Measurements from ENCODE around the gene NEO1. TPM values are rescaled to one million over a fixed set of nuclear protein-coding genes. Genes with fewer than 3 reads are reported as not detected.
"Not testable (repeated sequence)": the region's sequence is repeated elsewhere in the genome, so short reads cannot be mapped to it uniquely, and the experiment has no call there.

The NEO1 gene
- total RNA-seq, 5 donors from 2014 or later (not counting 1 experiment from before 2014, with no cell fraction given), result 5.0 to 16.6 (median 10.2) TPM

DNA sequence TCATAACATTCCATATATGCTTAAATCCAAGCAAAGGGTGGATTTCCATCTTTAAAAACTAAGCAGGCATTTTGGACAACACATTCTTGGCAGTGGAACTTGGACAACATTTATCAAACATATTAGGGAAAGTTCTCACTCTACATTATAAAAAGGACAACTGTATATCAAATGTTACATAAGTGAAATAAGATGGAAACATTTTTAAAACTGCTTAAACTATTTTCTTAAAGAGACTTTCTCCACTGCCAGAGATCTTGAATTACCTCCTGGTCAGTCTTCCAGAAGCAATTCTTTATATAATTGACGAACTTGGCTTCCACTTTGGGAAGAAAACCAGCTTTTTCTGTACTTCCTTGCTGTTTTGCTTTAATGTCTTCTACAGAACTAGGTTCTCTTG, 109.3 kb downstream of the NEO1 start:
- CTCF ChIA-PET, result no interaction called here
- H3K27me3 ChIP-seq (replicated peaks in 1 of 2; ENCODE audit: control insufficient read depth in 2 of 2, extremely low read depth in 1 of 2, insufficient read depth in 2 of 2, low read length in 1 of 2), result peaks cover 0 to 2% of the 10 kb centered on the region in 2 experiments
- 45% methylated on average over 1 of the region's 1 CpG for WGBS (ENCODE audit: insufficient coverage)
- H3K4me3 ChIP-seq (ENCODE audit: control insufficient read depth in 1 of 2, extremely low read depth in 1 of 2, low read length in 1 of 2), result no peak overlapping the region
- no peaks in the 10 kb centered on the region for H3K4me1 ChIP-seq (ENCODE audit: control insufficient read depth in 1 of 2, extremely low read depth in 1 of 2, insufficient read depth in 2 of 2, low read length in 2 of 2)
- POLR2A ChIA-PET, result no interaction called here
- no peak overlapping the region for H3K27ac ChIP-seq (ENCODE audit: low read length)
- H3K4me3 Mint-ChIP-seq, result no peak overlapping the region
- H3K36me3 ChIP-seq (ENCODE audit: control insufficient read depth in 2 of 2, extremely low read depth in 1 of 2, insufficient read depth in 1 of 2, low read length in 1 of 2), result no peaks in the 10 kb centered on the region
- ATAC-seq (replicated peaks in 1 of 4) (no peak), DNase-seq (no peak)
- H3K36me3 Mint-ChIP-seq, result peaks cover 27% of the 10 kb centered on the region
- H3K4me1 Mint-ChIP-seq, result no peaks in the 10 kb centered on the region
- H3K9me3 ChIP-seq, result no peaks in the 10 kb centered on the region
- peaks cover 7 to 16% (median 15%) of the 10 kb centered on the region in 3 donors for H3K9me3 Mint-ChIP-seq
- no peak overlapping the region for H3K27ac Mint-ChIP-seq
- H3K27me3 Mint-ChIP-seq, result peaks cover 0 to 9% of the 10 kb centered on the region in 2 donors

DNA sequence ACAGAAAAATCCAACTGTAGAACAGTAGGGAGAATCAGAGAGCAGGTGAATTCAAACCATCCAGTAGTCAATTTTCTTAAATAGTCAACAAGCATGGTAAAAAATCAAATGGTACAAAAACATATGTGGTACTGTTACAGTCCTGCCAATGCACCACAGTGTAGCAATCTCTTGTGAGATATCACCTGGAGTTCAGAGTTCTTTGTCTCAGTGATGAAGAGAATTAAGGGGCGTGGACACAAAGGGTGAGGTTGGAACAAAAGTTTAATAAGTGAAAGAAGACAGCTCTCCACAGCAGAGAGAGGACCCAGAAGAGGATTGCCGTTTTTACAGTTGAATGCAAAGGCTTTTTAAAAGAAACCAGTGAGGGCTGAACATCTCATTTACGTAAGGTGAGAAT, 113.2 kb downstream of the NEO1 start:
- ChIA-PET CTCF (no interaction called here), POLR2A (no interaction called here)
- no peak overlapping the region for H3K4me3 ChIP-seq (ENCODE audit: control insufficient read depth in 1 of 2, extremely low read depth in 1 of 2, low read length in 1 of 2)

DNA sequence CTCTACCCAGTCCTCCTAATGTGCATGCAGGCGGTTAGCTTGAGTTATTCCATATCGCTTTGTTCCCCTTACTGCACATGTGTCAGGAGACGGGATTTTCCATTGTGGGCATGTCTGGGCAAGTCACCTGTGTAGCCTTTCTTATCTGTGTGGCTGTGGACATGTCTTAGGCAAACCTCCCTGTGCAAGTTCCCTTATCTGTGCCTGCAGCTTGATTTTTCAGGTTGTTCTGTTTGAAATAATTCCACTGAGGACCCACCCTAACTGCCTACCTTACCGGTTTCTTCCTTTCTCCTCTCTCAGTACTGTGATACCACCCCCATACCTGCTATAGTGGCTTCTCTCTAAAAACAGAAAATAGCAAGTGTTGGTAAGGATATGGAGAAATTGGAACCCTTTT, 113.6 kb downstream of the NEO1 start:
- CTCF ChIA-PET, result no interaction called here
- peaks cover 8 to 16% (median 13%) of the 10 kb centered on the region in 3 donors for H3K9me3 Mint-ChIP-seq

More for the DNA sequence above, 113.2 kb downstream of the NEO1 start:
- Mint-ChIP-seq H3K27me3 (peaks cover 2 to 10% of the 10 kb centered on the region in 2 donors), H3K4me1 (no peaks in the 10 kb centered on the region), H3K4me3 (no peak overlapping the region), H3K27ac (no peak overlapping the region), H3K9me3 (peaks cover 8 to 16% (median 13%) of the 10 kb centered on the region in 3 donors), H3K36me3 (peaks cover 25% of the 10 kb centered on the region)
- DNase-seq (no peak), ATAC-seq (replicated peaks in 1 of 4) (no peak)
- Histone ChIP-seq H3K36me3 (ENCODE audit: control insufficient read depth in 2 of 2, extremely low read depth in 1 of 2, insufficient read depth in 1 of 2, low read length in 1 of 2) (no peaks in the 10 kb centered on the region), H3K27ac (ENCODE audit: low read length) (no peak overlapping the region), H3K27me3 (replicated peaks in 1 of 2; ENCODE audit: control insufficient read depth in 2 of 2, extremely low read depth in 1 of 2, insufficient read depth in 2 of 2, low read length in 1 of 2) (peaks cover 0 to 2% of the 10 kb centered on the region in 2 experiments), H3K4me1 (ENCODE audit: control insufficient read depth in 1 of 2, extremely low read depth in 1 of 2, insufficient read depth in 2 of 2, low read length in 2 of 2) (no peaks in the 10 kb centered on the region), H3K9me3 (no peaks in the 10 kb centered on the region)
- WGBS (ENCODE audit: insufficient coverage), result 100% methylated on average over 2 of the region's 3 CpGs

DNA sequence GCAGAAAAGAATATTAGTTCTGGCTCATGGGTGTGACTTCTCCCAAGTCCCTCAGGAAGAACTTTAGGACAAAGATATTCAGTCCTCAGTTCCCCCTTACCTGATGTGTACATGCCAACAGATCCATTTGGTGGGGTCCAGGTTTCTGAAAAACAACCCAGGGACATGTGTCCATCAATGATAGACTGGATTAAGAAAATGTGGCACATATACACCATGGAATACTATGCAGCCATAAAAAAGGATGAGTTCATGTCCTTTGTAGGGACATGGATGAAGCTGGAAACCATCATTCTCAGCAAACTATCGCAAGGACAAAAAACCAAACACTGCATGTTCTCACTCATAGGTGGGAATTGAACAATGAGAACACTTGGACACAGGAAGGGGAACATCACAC, 114.4 kb downstream of the NEO1 start:
- H3K4me1 ChIP-seq (ENCODE audit: control insufficient read depth in 1 of 2, extremely low read depth in 1 of 2, insufficient read depth in 2 of 2, low read length in 2 of 2); H3K27me3 ChIP-seq (replicated peaks in 1 of 2; ENCODE audit: control insufficient read depth in 2 of 2, extremely low read depth in 1 of 2, insufficient read depth in 2 of 2, low read length in 1 of 2); DNase-seq; H3K27ac Mint-ChIP-seq; H3K4me1 Mint-ChIP-seq; H3K4me3 Mint-ChIP-seq; H3K9me3 ChIP-seq; H3K36me3 ChIP-seq (ENCODE audit: control insufficient read depth in 2 of 2, extremely low read depth in 1 of 2, insufficient read depth in 1 of 2, low read length in 1 of 2); CTCF ChIA-PET; H3K4me3 ChIP-seq (ENCODE audit: control insufficient read depth in 1 of 2, extremely low read depth in 1 of 2, low read length in 1 of 2); H3K27ac ChIP-seq (ENCODE audit: low read length); POLR2A ChIA-PET; ATAC-seq (replicated peaks in 1 of 4): not testable (repeated sequence)
- Mint-ChIP-seq H3K36me3 (peaks cover 23% of the 10 kb centered on the region), H3K9me3 (peaks cover 8 to 16% (median 13%) of the 10 kb centered on the region in 3 donors), H3K27me3 (peaks cover 2 to 15% of the 10 kb centered on the region in 2 donors)
- WGBS (ENCODE audit: insufficient coverage), result no CpG with 5 or more reads among the region's 1 CpG

More for the DNA sequence above, 113.6 kb downstream of the NEO1 start:
- H3K4me1 Mint-ChIP-seq, result no peaks in the 10 kb centered on the region
- no peaks in the 10 kb centered on the region for H3K36me3 ChIP-seq (ENCODE audit: control insufficient read depth in 2 of 2, extremely low read depth in 1 of 2, insufficient read depth in 1 of 2, low read length in 1 of 2)
- H3K27me3 Mint-ChIP-seq, result peaks cover 2 to 12% of the 10 kb centered on the region in 2 donors
- no peaks in the 10 kb centered on the region for H3K9me3 ChIP-seq
- no peaks in the 10 kb centered on the region for H3K4me1 ChIP-seq (ENCODE audit: control insufficient read depth in 1 of 2, extremely low read depth in 1 of 2, insufficient read depth in 2 of 2, low read length in 2 of 2)
- no peak for DNase-seq
- H3K27ac Mint-ChIP-seq, result no peak overlapping the region
- peaks cover 0 to 2% of the 10 kb centered on the region in 2 experiments for H3K27me3 ChIP-seq (replicated peaks in 1 of 2; ENCODE audit: control insufficient read depth in 2 of 2, extremely low read depth in 1 of 2, insufficient read depth in 2 of 2, low read length in 1 of 2)
- WGBS (ENCODE audit: insufficient coverage), result 96% methylated on average over 3 of the region's 4 CpGs
- H3K4me3 ChIP-seq (ENCODE audit: control insufficient read depth in 1 of 2, extremely low read depth in 1 of 2, low read length in 1 of 2), result no peak overlapping the region
- H3K4me3 Mint-ChIP-seq, result no peak overlapping the region
- POLR2A ChIA-PET, result no interaction called here
- H3K27ac ChIP-seq (ENCODE audit: low read length), result no peak overlapping the region
- H3K36me3 Mint-ChIP-seq, result peaks cover 25% of the 10 kb centered on the region
- no peak for ATAC-seq (replicated peaks in 1 of 4)

DNA sequence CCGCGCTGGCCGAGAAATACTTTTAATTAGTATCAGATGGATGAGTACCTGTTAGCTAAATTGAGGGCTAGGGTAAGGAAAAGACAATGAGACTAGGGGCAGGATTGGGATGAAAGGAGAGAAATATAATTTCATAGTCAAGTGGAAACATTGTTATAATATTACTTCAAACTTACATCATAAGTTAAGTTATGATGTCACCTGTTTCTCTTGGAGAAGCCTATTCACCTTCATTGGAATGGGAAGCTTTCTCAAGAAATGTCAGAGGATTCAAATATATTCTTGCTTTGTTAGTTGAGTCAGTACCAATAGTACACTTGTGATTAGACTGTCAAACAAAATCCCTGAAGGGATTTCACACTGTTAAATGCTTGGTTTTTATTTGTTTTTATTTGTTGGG, 116.2 kb downstream of the NEO1 start:
- H3K27ac ChIP-seq (ENCODE audit: low read length), result no peak overlapping the region
- Mint-ChIP-seq H3K4me3 (no peak overlapping the region), H3K27me3 (peaks cover 2 to 15% of the 10 kb centered on the region in 2 donors), H3K9me3 (peaks cover 8 to 16% (median 13%) of the 10 kb centered on the region in 3 donors), H3K4me1 (no peaks in the 10 kb centered on the region), H3K36me3 (peaks cover 20% of the 10 kb centered on the region), H3K27ac (no peak overlapping the region)
- ATAC-seq (replicated peaks in 1 of 4) (no peak), DNase-seq (no peak)
- no peaks in the 10 kb centered on the region for H3K9me3 ChIP-seq
- no peak overlapping the region for H3K4me3 ChIP-seq (ENCODE audit: control insufficient read depth in 1 of 2, extremely low read depth in 1 of 2, low read length in 1 of 2)
- H3K27me3 ChIP-seq (replicated peaks in 1 of 2; ENCODE audit: control insufficient read depth in 2 of 2, extremely low read depth in 1 of 2, insufficient read depth in 2 of 2, low read length in 1 of 2), result peaks cover 0 to 2% of the 10 kb centered on the region in 2 experiments
- no CpG with 5 or more reads among the region's 3 CpGs for WGBS (ENCODE audit: insufficient coverage)
- POLR2A ChIA-PET, result no interaction called here
- H3K4me1 ChIP-seq (ENCODE audit: control insufficient read depth in 1 of 2, extremely low read depth in 1 of 2, insufficient read depth in 2 of 2, low read length in 2 of 2), result no peaks in the 10 kb centered on the region
- H3K36me3 ChIP-seq (ENCODE audit: control insufficient read depth in 2 of 2, extremely low read depth in 1 of 2, insufficient read depth in 1 of 2, low read length in 1 of 2), result no peaks in the 10 kb centered on the region
- CTCF ChIA-PET, result no interaction called here

DNA sequence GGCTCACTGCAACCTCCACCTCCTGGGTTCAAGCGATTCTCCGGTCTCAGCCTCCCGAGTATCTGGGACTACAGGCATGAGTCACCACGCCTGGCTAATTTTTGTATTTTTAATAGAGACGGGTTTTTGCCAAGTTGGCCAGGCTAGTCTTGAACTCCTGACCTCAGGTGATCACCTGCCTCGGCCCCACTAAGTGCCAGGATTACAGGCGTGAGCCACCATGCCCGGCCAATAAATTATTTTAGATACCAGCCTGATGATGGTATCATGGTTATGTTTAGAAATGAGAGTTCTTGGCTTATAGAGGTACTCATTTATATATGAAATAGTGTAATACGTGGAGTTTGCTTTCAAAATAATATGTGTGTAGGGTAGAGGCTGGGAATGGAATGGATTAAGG, 119.4 kb downstream of the NEO1 start:
- H3K36me3 ChIP-seq (ENCODE audit: control insufficient read depth in 2 of 2, extremely low read depth in 1 of 2, insufficient read depth in 1 of 2, low read length in 1 of 2), result no peaks in the 10 kb centered on the region

DNA sequence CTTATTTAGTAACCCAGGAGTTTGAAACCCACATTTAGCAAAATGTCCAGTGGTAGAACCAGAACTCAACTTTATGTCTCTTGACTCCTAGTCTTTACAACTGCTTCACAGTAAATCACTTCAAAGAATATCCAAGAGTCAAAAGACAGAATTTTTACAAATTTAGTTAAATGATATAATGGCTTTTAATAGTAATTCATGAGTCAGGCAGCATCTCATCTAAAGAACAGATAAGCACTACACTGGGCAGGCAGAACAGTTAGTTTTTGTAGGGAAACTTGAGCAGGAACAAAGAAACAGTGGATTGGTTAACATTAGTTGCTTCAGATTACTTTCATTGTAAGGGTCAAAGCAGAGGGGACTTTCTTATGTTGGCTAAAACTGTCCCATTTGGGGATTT, 120.2 kb downstream of the NEO1 start:
- Histone ChIP-seq H3K27ac (ENCODE audit: low read length) (no peak overlapping the region), H3K9me3 (no peaks in the 10 kb centered on the region), H3K4me3 (ENCODE audit: control insufficient read depth in 1 of 2, extremely low read depth in 1 of 2, low read length in 1 of 2) (no peak overlapping the region), H3K27me3 (replicated peaks in 1 of 2; ENCODE audit: control insufficient read depth in 2 of 2, extremely low read depth in 1 of 2, insufficient read depth in 2 of 2, low read length in 1 of 2) (peaks cover 0 to 2% of the 10 kb centered on the region in 2 experiments), H3K4me1 (ENCODE audit: control insufficient read depth in 1 of 2, extremely low read depth in 1 of 2, insufficient read depth in 2 of 2, low read length in 2 of 2) (no peaks in the 10 kb centered on the region), H3K36me3 (ENCODE audit: control insufficient read depth in 2 of 2, extremely low read depth in 1 of 2, insufficient read depth in 1 of 2, low read length in 1 of 2) (no peaks in the 10 kb centered on the region)
- ATAC-seq (replicated peaks in 1 of 4), result no peak
- DNase-seq, result no peak
- Mint-ChIP-seq H3K27me3 (peaks cover 2 to 5% of the 10 kb centered on the region in 2 donors), H3K9me3 (no peaks in the 10 kb centered on the region), H3K27ac (no peak overlapping the region), H3K4me3 (no peak overlapping the region), H3K4me1 (no peaks in the 10 kb centered on the region), H3K36me3 (peaks cover 5% of the 10 kb centered on the region)
- CTCF ChIA-PET, result interaction anchor here (0.5 to 0.7 kb wide), 2 partner anchors 38 to 112 kb away, joined by 3 read pairs; no protein-coding TSS in a partner anchor
- POLR2A ChIA-PET, result no interaction called here

More for the DNA sequence above, 119.4 kb downstream of the NEO1 start:
- no peak for DNase-seq
- Mint-ChIP-seq H3K9me3 (no peaks in the 10 kb centered on the region), H3K27me3 (peaks cover 2 to 5% of the 10 kb centered on the region in 2 donors), H3K4me1 (no peaks in the 10 kb centered on the region), H3K36me3 (peaks cover 4% of the 10 kb centered on the region), H3K27ac (no peak overlapping the region), H3K4me3 (no peak overlapping the region)
- CTCF ChIA-PET, result no interaction called here
- no peak for ATAC-seq (replicated peaks in 1 of 4)
- POLR2A ChIA-PET, result no interaction called here
- Histone ChIP-seq H3K4me1 (ENCODE audit: control insufficient read depth in 1 of 2, extremely low read depth in 1 of 2, insufficient read depth in 2 of 2, low read length in 2 of 2) (no peaks in the 10 kb centered on the region), H3K4me3 (ENCODE audit: control insufficient read depth in 1 of 2, extremely low read depth in 1 of 2, low read length in 1 of 2) (no peak overlapping the region), H3K27ac (ENCODE audit: low read length) (no peak overlapping the region), H3K9me3 (no peaks in the 10 kb centered on the region), H3K27me3 (replicated peaks in 1 of 2; ENCODE audit: control insufficient read depth in 2 of 2, extremely low read depth in 1 of 2, insufficient read depth in 2 of 2, low read length in 1 of 2) (peaks cover 0 to 2% of the 10 kb centered on the region in 2 experiments)
- 90% methylated on average over 9 of the region's 9 CpGs for WGBS (ENCODE audit: insufficient coverage)
